Activated T-cell treated with anti-CD3 and anti-CD28 coated beads for 4 hours (primary cell): Measurements from ENCODE around the gene CD48.

Source experiments
- DNase-seq: peaks from one replicate; pipeline ENCODE4 v3.0.0-alpha.2; 2020

The CD48 gene

GRCh38 chr1:160629286-160630210 is 82.1 kb downstream of the CD48 start:
- DNase-seq, result peak; percentile 42

GRCh38 chr1:160628799-160629263 is 82.8 kb downstream of the CD48 start:
- DNase-seq, result no peak
